Measurements from ENCODE around the gene RBM3. TPM values are rescaled to one million over a fixed set of nuclear protein-coding genes. Genes with fewer than 3 reads are reported as not detected.
"Not testable (repeated sequence)": the region's sequence is repeated elsewhere in the genome, so short reads cannot be mapped to it uniquely, and the experiment has no call there.

The RBM3 gene
- total RNA-seq, 2 donors from 2014 or later, result 319 to 380 TPM

GRCh38 chrX:48555731-48556325 is 18.5 kb upstream of the RBM3 start:
- not testable (repeated sequence) for H3K27me3 Mint-ChIP-seq; H3K4me3 Mint-ChIP-seq; H3K27ac Mint-ChIP-seq; H3K36me3 Mint-ChIP-seq (ENCODE audit: low read depth); H3K4me1 Mint-ChIP-seq; ATAC-seq; H3K9me3 ChIP-seq (ENCODE audit: control insufficient read depth, low read length, poor library complexity, severe bottlenecking); DNase-seq

GRCh38 chrX:48558271-48558670 is 16.0 kb upstream of the RBM3 start:
- Mint-ChIP-seq H3K27ac (no peak overlapping the region), H3K4me1 (no peaks in the 10 kb centered on the region), H3K27me3 (no peaks in the 10 kb centered on the region), H3K36me3 (ENCODE audit: low read depth) (peaks cover 7% of the 10 kb centered on the region), H3K4me3 (no peak overlapping the region)
- no peak for ATAC-seq
- DNase-seq, result no peak
- H3K9me3 ChIP-seq (ENCODE audit: control insufficient read depth, low read length, poor library complexity, severe bottlenecking), result no peaks in the 10 kb centered on the region

- no peak for ATAC-seq
- Mint-ChIP-seq H3K27me3 (no peaks in the 10 kb centered on the region), H3K36me3 (ENCODE audit: low read depth) (peaks cover 7% of the 10 kb centered on the region)
These were observed 14.6 kb upstream of the RBM3 start for GRCh38 chrX:48559636-48560035.

GRCh38 chrX:48560056-48560455 is 14.2 kb upstream of the RBM3 start:
- H3K9me3 ChIP-seq (ENCODE audit: control insufficient read depth, low read length, poor library complexity, severe bottlenecking), result no peaks in the 10 kb centered on the region
- no peak for DNase-seq
- ATAC-seq, result no peak
- Mint-ChIP-seq H3K27ac (peak overlapping the region; percentile 39), H3K36me3 (ENCODE audit: low read depth) (peaks cover 4% of the 10 kb centered on the region), H3K27me3 (no peaks in the 10 kb centered on the region), H3K4me3 (no peak overlapping the region), H3K4me1 (no peaks in the 10 kb centered on the region)

More at GRCh38 chrX:48559636-48560035, 14.6 kb upstream of the RBM3 start:
- H3K4me1 Mint-ChIP-seq, result no peaks in the 10 kb centered on the region
- no peak overlapping the region for H3K4me3 Mint-ChIP-seq
- no peak overlapping the region for H3K27ac Mint-ChIP-seq
- H3K9me3 ChIP-seq (ENCODE audit: control insufficient read depth, low read length, poor library complexity, severe bottlenecking), result no peaks in the 10 kb centered on the region
- no peak for DNase-seq

GRCh38 chrX:48560681-48561080 is 13.6 kb upstream of the RBM3 start:
- no peak overlapping the region for H3K4me3 Mint-ChIP-seq
- no peaks in the 10 kb centered on the region for H3K36me3 Mint-ChIP-seq (ENCODE audit: low read depth)
- H3K9me3 ChIP-seq (ENCODE audit: control insufficient read depth, low read length, poor library complexity, severe bottlenecking), result no peaks in the 10 kb centered on the region
- H3K4me1 Mint-ChIP-seq, result no peaks in the 10 kb centered on the region
- H3K27me3 Mint-ChIP-seq, result no peaks in the 10 kb centered on the region
- no peak for DNase-seq
- H3K27ac Mint-ChIP-seq, result no peak overlapping the region
- no peak for ATAC-seq

- Mint-ChIP-seq H3K36me3 (ENCODE audit: low read depth) (no peaks in the 10 kb centered on the region), H3K4me3 (no peak overlapping the region), H3K27ac (no peak overlapping the region), H3K4me1 (peaks cover 11% of the 10 kb centered on the region), H3K27me3 (no peaks in the 10 kb centered on the region)
- no peak for DNase-seq
- H3K9me3 ChIP-seq (ENCODE audit: control insufficient read depth, low read length, poor library complexity, severe bottlenecking), result no peaks in the 10 kb centered on the region
- no peak for ATAC-seq
These were observed 4.3 kb upstream of the RBM3 start for GRCh38 chrX:48569958-48570357.

GRCh38 chrX:48573690-48574269 is 504 bp upstream of the RBM3 start:
- DNase-seq (no peak), ATAC-seq (peak; percentile 31)
- Mint-ChIP-seq H3K27ac (peak overlapping the region; percentile 98), H3K4me1 (peaks cover 19% of the 10 kb centered on the region), H3K36me3 (ENCODE audit: low read depth) (peaks cover 2% of the 10 kb centered on the region), H3K27me3 (no peaks in the 10 kb centered on the region), H3K4me3 (peak overlapping the region; percentile 96)
- H3K9me3 ChIP-seq (ENCODE audit: control insufficient read depth, low read length, poor library complexity, severe bottlenecking), result no peaks in the 10 kb centered on the region

- peaks cover 4% of the 10 kb centered on the region for H3K36me3 Mint-ChIP-seq (ENCODE audit: low read depth)
- ATAC-seq, result no peak
- peak overlapping the region; percentile 96 for H3K4me3 Mint-ChIP-seq
- no peaks in the 10 kb centered on the region for H3K9me3 ChIP-seq (ENCODE audit: control insufficient read depth, low read length, poor library complexity, severe bottlenecking)
- peaks cover 22% of the 10 kb centered on the region for H3K4me1 Mint-ChIP-seq
- DNase-seq, result no peak
- H3K27ac Mint-ChIP-seq, result peak overlapping the region; percentile 98
- no peaks in the 10 kb centered on the region for H3K27me3 Mint-ChIP-seq
These were observed 1.4 kb downstream of the RBM3 start for GRCh38 chrX:48575642-48576041.

GRCh38 chrX:48576108-48576507 is 1.8 kb downstream of the RBM3 start:
- Mint-ChIP-seq H3K27ac (peak overlapping the region; percentile 98), H3K27me3 (no peaks in the 10 kb centered on the region), H3K36me3 (ENCODE audit: low read depth) (peaks cover 4% of the 10 kb centered on the region), H3K4me1 (peaks cover 22% of the 10 kb centered on the region), H3K4me3 (peak overlapping the region; percentile 96)
- ATAC-seq (no peak), DNase-seq (no peak)
- H3K9me3 ChIP-seq (ENCODE audit: control insufficient read depth, low read length, poor library complexity, severe bottlenecking), result no peaks in the 10 kb centered on the region

- Mint-ChIP-seq H3K27me3 (no peaks in the 10 kb centered on the region), H3K27ac (peak overlapping the region; percentile 53), H3K36me3 (ENCODE audit: low read depth) (peaks cover 4% of the 10 kb centered on the region), H3K4me3 (peak overlapping the region; percentile 61), H3K4me1 (peaks cover 20% of the 10 kb centered on the region)
- no peak for ATAC-seq
- no peaks in the 10 kb centered on the region for H3K9me3 ChIP-seq (ENCODE audit: control insufficient read depth, low read length, poor library complexity, severe bottlenecking)
- DNase-seq, result no peak
These were observed 4.4 kb downstream of the RBM3 start for GRCh38 chrX:48578661-48579128.

GRCh38 chrX:48579259-48579658 is 5.0 kb downstream of the RBM3 start:
- H3K27ac Mint-ChIP-seq, result peak overlapping the region; percentile 53
- ATAC-seq (no peak), DNase-seq (no peak)

GRCh38 chrX:48580662-48581061 is 6.4 kb downstream of the RBM3 start:
- DNase-seq (no peak), ATAC-seq (no peak)
- no peaks in the 10 kb centered on the region for H3K9me3 ChIP-seq (ENCODE audit: control insufficient read depth, low read length, poor library complexity, severe bottlenecking)
- H3K4me3 Mint-ChIP-seq, result no peak overlapping the region
- no peak overlapping the region for H3K27ac Mint-ChIP-seq
- peaks cover 6% of the 10 kb centered on the region for H3K4me1 Mint-ChIP-seq
- no peaks in the 10 kb centered on the region for H3K27me3 Mint-ChIP-seq
- H3K36me3 Mint-ChIP-seq (ENCODE audit: low read depth), result peaks cover 3% of the 10 kb centered on the region

More at GRCh38 chrX:48579259-48579658, 5.0 kb downstream of the RBM3 start:
- no peaks in the 10 kb centered on the region for H3K9me3 ChIP-seq (ENCODE audit: control insufficient read depth, low read length, poor library complexity, severe bottlenecking)
- Mint-ChIP-seq H3K27me3 (no peaks in the 10 kb centered on the region), H3K4me3 (peak overlapping the region; percentile 61), H3K4me1 (peaks cover 16% of the 10 kb centered on the region), H3K36me3 (ENCODE audit: low read depth) (peaks cover 4% of the 10 kb centered on the region)

- DNase-seq (no peak), ATAC-seq (no peak)
- Mint-ChIP-seq H3K4me3 (no peak overlapping the region), H3K4me1 (no peaks in the 10 kb centered on the region), H3K27me3 (no peaks in the 10 kb centered on the region), H3K27ac (no peak overlapping the region), H3K36me3 (ENCODE audit: low read depth) (no peaks in the 10 kb centered on the region)
- no peaks in the 10 kb centered on the region for H3K9me3 ChIP-seq (ENCODE audit: control insufficient read depth, low read length, poor library complexity, severe bottlenecking)
These were observed 10.4 kb downstream of the RBM3 start for GRCh38 chrX:48584698-48585097.

Data from T-helper 17 cell (primary cell).